A549 (cell line): ENCODE measurements around the gene TSPYL4.

Source experiments
- ESRRA ChIP-seq: fragments of 150-350 bp; IDR thresholded peaks from 2 replicates; pipeline ENCODE4 v1.6.1; 2014; ENCODE audit warnings: mild to moderate bottlenecking, low read length, borderline replicate concordance
- RCOR1 ChIP-seq: fragments of 150-350 bp; IDR thresholded peaks from 2 replicates; pipeline ENCODE4 v1.6.1; 2014; ENCODE audit warnings: antibody characterized with exemption, low read length, low read depth
- TF ChIP-seq, protein P1 (sequence below): fragments of >200 bp; sonication (Bioruptor Twin); formaldehyde crosslinking; IDR thresholded peaks from 3 replicates; pipeline ENCODE4 v1.5.1; 2016

DNA sequence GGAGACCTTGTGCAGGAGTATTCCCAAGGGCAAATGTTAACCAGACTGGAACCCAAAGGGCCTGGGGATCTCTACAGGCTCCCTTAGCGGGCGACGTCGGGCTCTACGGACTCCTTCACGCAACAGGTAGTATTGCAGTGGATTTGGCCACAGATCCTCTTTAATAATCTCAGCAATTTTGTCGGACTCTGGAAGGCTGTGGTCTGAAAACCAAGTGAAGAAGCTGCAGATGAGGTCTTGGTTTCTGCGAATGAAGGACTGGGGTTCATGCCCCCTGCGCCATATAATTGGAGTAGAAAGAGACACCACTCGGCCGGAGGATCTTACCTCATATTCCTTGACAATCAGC, 24.6 kb upstream of the TSPYL4 start:
- TF ChIP-seq RCOR1 (no peak), ESRRA (no peak)
- TF ChIP-seq, protein P1, sequence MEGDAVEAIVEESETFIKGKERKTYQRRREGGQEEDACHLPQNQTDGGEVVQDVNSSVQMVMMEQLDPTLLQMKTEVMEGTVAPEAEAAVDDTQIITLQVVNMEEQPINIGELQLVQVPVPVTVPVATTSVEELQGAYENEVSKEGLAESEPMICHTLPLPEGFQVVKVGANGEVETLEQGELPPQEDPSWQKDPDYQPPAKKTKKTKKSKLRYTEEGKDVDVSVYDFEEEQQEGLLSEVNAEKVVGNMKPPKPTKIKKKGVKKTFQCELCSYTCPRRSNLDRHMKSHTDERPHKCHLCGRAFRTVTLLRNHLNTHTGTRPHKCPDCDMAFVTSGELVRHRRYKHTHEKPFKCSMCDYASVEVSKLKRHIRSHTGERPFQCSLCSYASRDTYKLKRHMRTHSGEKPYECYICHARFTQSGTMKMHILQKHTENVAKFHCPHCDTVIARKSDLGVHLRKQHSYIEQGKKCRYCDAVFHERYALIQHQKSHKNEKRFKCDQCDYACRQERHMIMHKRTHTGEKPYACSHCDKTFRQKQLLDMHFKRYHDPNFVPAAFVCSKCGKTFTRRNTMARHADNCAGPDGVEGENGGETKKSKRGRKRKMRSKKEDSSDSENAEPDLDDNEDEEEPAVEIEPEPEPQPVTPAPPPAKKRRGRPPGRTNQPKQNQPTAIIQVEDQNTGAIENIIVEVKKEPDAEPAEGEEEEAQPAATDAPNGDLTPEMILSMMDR = no peak
